ENCODE data around the gene ATP8B4.

Gene ATP8B4

GRCh38 chr15:49908933-49909295, 210.1 kb downstream of the ATP8B4 start:
- H3K27ac ChIP-seq = no peak overlapping the region
- no peak for TF ChIP-seq CTCF (conservative IDR thresholded peaks at IDR 0.05)

DNA sequence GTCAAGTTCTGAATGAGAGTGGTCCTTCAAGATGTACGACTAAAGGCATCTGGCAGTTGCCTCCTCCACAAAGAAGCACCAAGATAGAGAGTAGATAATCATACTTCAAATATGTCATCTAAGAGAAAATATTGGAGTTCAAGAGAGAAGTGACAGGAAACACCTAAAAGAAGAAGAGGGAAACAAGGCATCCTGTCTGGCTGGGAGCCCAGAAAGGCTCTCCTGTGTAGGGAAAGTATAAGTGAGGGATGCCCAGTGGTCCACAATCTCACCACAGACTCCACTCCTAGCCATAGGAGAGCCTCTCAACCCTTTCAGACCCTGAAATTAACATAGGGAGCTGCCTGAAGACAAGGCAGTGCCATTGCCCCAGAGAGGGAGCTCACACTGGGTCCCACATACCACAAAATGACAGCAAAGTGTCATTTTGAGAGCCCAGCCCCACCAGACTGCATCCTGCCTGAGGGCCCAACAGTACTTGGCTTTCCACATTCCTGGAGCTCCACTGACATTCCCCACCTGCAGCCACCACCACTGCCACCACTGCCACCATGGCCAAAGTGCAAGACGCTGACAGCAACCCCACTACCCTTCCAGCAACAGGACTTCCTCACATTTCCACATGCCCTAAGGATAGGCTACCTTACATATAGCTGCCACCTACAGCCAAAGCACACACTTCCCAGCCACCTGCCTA, 210.6 kb downstream of the ATP8B4 start:
- TF ChIP-seq CTCF (conservative IDR thresholded peaks at IDR 0.05) = no peak

DNA sequence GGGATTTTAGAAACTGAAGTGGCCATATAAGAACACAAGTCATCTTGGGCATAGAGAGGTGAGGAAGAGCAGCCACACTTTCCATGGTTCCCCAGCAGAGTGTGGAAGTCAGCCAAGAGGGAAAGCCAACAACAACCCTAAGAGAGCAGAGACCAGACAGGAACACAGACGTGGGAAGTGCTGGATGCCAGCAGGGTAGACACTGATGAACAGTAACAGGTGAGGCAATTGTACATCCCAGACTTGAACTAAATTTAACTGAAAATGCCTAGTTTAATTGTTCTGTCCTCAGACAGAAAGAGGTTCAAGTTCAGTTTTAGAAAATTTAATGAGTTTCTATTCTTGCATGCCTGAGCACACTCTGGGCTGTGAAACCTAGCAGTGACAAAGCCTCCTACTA, 212.1 kb downstream of the ATP8B4 start:
- no peak for TF ChIP-seq CTCF (conservative IDR thresholded peaks at IDR 0.05)
- no peak overlapping the region for H3K27ac ChIP-seq

More for the DNA sequence above, 210.6 kb downstream of the ATP8B4 start:
- no peak overlapping the region for H3K27ac ChIP-seq

DNA sequence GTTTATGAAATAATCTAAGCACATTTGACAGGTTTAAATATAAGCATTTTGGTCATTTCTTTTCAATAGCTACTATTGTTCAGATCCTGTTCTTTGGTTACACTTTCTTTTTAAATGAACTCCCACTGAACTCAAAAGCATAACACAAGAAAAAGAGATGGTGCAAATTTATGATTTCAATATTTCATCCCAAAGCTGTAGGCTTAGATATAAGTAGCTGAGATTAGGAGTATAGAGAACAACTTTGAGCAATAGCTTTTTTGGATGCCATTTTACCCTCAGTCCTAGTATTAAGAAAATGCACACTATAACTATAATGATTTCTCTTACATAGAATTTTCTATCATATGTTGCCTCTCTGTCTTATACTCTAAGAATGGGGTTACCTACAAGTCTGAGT, 213.8 kb downstream of the ATP8B4 start:
- no peak for TF ChIP-seq CTCF (conservative IDR thresholded peaks at IDR 0.05)

DNA sequence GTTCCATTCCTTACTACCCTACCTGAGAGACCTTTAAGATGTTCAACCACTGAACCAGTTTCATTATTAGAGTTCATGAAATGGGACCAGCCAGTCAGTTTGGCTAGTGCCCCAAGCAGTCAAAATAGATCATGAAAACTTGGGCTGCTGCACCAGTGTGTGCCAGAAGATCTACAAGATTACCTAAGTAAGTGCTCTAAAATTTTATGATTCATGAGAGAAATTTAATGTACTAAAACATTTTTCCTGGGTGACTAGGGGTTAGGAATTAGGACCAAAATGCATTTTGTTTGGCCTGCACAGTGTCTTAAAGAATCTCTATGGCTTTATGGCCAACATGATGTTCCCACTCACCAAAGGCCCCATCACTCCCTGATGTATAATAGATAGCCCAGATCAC, 214.7 kb downstream of the ATP8B4 start:
- TF ChIP-seq CTCF (conservative IDR thresholded peaks at IDR 0.05) = no peak
- H3K27ac ChIP-seq = no peak overlapping the region

More for the DNA sequence above, 213.8 kb downstream of the ATP8B4 start:
- H3K27ac ChIP-seq = no peak overlapping the region

- no peak overlapping the region; the same call in 1 of the 2 replicates for H3K27ac ChIP-seq
- TF ChIP-seq CTCF (conservative IDR thresholded peaks at IDR 0.05) = 0 out of 2 replicates have a peak, but pooled peaks have one; percentile 13
Observed at GRCh38 chr15:49902685-49903501, 216.1 kb downstream of the ATP8B4 start.

DNA sequence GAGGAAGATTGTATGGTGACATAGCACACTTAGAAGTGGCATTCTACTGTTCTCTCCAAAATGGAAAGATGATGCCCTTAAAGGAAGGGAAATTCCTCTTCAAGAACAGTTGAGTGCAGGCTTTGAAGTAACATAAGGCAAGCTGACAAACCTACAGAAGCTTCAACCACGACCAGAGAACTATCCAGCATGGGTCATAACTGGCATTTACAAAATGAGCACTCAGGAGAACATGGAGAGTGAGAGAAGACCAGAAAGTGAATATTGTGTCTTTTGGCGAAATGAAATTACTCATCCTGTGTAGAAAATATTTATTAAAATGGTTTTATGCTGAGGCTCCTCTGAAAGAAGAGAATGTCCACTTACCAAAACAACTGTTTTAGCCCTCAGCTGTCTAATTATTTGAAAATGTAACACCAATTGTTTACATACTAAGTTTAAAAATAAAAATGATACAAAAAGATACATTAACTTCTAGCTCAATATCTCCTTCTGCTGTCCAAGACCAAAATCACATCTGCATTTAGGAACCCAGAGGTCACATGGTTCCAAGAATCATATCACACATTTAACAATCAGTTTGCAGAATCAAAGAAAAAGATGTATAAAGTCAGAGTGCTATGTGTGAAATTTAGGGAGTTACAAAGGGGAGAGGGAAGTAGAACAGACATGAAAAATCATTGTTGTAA, 216.9 kb downstream of the ATP8B4 start:
- peak; percentile 46 for TF ChIP-seq CTCF (conservative IDR thresholded peaks at IDR 0.05)
- H3K27ac ChIP-seq = no peak overlapping the region; the same call in 1 of the 2 replicates

Data from VCaP (cell line).